HG03060 (cell line): ENCODE measurements around the gene AMTN.
"Not testable (repeated sequence)": the region's sequence is repeated elsewhere in the genome, so short reads cannot be mapped to it uniquely, and the experiment has no call there.

Source experiments
- ATAC-seq: cut with Tn5 transposase; IDR thresholded peaks from one replicate; pipeline ENCODE4 v1.9.1; 2021; ENCODE audit warnings: low read depth, moderate number of reproducible peaks; ENCODE audit not compliant: unreplicated experiment

Gene AMTN, protein sequence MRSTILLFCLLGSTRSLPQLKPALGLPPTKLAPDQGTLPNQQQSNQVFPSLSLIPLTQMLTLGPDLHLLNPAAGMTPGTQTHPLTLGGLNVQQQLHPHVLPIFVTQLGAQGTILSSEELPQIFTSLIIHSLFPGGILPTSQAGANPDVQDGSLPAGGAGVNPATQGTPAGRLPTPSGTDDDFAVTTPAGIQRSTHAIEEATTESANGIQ

GRCh38 chr4:70518269-70518668, at the start of gene AMTN:
Gene AMTN, plus strand, starts transcription at chr4:70518569. Its CDS starts 209 bp downstream, at chr4:70518778.
- ATAC-seq: no peak

DNA sequence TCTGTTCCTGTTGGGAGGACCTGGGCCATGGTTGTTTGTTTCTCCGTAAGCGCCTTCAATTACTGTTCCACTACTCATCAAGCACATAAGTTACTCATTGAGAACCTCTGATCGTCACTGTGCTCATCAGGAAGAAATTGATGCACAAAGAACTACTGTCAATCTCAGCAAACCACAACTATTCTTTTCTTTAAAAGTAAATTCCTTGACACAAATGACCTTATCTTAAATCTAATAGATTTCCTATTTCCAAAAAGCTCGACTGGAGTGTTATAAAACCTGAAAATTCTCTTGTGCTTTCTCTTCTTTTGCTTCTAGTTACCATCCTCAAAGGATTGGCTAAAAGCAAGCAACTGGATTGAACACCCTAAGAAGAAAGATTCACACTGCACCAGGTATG, 46.5 kb upstream of the AMTN start, which contains the start of gene MUC7:
TSS of gene MUC7 (plus strand) at position 301 of the 400 bp plus-strand sequence. CDS start 1,825 bp downstream, outside the sequence.
- no peak for ATAC-seq

DNA sequence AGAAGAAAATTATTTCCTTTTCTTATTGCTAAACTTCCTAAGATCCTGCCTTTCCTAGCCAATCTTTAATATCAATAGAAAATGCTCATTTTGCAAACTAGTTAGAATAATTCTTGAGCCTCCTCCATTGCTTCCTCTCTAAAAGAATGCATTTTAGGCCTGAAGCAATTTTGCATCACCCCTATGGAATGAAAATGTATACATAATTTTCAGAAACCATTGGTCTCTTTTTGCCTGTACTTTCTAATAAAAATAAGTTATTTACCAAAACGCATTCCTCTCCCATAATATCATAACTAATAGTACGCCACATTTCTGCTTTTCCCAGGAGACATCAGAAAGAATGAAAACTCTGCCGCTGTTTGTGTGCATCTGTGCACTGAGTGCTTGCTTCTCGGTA, 44.7 kb upstream of the AMTN start:
- no peak for ATAC-seq

- no peak for ATAC-seq
Observed at GRCh38 chr4:70488748-70489147, 29.6 kb upstream of the AMTN start.

DNA sequence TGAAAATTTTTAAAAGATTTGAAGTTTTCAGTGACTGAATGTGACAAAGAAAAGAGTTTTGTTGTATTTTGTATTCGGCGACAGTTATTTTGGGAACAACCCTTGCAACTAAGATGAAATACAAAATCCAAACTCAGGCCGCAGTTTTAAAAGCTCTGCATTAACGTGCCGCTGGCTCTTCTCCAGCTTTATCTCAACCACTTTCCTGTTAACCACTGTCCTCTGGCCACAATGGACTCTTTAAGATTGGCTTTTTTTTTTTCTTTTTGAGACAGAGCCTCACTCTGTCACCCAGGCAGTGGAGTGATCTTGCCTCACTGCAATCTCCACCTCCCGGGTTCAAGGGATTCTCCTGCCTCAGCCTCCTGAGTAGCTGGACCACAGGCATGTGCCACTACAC, 22.1 kb upstream of the AMTN start:
- ATAC-seq: no peak

DNA sequence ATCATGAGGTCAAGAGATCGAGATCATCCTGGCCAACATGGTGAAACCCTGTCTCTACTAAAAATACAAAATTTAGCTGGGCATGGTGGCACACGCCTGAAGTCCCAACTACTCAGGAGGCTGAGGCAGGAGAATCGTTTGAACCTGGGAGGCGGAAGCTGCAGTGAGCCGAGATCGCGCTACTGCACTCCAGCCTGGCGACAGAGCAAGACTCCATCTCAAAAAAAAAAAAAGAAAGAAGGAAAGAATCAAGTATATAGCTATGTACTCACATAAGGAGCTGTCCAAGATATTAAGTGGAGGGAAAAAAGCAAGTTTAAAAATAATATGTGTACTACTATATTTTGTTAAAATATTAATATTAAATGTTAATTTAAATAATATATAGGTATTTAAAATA, 16.5 kb upstream of the AMTN start:
- ATAC-seq: not testable (repeated sequence)

DNA sequence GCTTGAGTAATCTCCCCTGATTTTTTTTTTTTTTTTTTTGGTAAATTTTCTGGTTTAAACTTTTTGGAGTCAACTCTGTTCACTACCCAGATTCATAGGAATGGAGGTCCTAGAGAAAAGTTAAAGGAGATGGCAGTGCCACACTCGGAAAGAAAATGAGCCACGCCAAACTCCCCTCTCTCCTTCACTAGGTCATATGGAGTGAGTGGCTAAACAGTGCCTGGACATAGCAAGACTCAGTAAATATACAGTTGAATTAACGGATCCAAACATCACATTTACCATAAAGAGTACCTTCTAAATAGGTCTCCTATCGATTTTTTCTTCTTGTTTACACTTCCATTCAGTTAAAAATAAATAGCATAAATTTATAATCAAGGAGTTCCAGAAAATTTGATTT, 13.6 kb upstream of the AMTN start:
- no peak for ATAC-seq

GRCh38 chr4:70505151-70505748, 13.1 kb upstream of the AMTN start:
- ATAC-seq: peak; percentile 62

DNA sequence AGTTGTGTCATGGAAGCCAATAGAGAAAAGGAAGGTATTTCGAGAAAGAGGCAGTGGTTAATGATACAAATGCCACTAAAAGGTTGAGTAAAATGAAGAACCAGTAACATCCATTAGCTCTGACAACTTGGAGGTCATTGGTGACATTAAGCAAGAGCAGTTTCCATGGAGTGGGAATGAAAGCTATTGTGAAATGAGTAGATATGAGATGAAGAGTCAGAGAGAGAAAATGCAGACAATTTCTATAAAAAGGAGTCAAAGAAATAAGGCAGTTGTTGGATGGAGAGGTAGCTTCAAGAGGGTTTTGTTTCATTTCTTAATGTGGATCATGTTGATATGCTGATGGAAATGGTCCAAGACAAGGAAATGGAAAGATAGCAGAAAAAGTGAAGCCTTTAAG, 9.6 kb upstream of the AMTN start:
- no peak for ATAC-seq

DNA sequence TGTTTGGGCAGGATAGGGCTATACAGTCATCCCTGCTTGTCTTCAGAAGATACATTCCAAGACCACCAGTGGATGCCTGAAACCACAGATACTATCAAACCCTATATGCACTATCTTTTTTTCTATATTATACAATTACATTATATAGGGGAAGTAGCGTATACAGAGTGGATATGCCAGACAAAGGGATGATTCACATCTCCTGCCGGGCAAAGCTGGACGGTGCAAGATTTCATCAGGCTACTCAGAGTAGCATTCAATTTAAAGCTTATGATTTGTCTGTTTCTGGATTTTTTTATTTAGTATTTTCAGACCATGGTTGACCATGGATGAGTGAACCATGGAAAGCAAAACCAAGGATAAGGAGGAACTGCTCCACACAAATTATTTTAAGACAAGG, 7.0 kb upstream of the AMTN start:
- no peak for ATAC-seq

DNA sequence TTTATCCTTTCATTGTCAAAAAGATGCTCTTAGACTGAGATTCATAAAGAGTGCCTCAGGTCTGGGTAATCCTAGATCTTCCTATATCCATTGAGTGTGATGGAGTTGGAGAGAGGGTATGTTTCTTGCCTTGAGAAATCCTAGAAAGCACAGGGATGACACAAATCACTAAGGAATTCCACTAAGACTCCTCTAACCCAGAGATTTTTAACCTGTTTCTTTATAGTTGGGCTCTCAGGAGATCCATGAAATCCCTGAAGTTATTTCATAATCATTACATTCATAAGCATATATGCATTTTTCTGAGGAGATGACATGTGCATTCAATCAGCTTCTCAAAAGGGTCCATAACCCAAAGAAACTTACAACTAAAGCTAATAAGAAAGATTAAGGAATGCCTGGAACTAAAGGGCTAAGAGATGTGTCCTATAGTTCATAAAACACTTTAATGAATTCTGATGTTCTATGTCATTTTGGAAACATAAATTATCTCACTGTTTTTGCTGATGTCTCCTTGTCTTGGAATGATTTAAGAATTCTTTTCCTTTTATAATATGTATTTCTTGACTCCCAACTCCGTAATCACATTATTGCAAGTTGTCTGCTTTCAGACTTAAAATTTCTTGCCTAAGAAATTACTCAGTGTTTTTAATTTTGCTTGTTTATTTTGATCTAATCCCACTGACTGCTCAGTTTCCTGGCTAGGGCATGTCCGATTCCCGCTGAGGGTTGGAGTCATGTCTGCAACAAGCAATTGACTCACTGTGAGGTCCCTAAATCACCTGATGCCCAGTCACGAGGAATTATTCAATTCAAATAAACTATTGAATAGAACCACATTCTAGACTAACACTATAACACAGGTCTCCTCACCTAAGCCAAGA, 2.8 kb upstream of the AMTN start:
- ATAC-seq: no peak

- no peak for ATAC-seq
Observed at GRCh38 chr4:70518716-70519115, 347 bp downstream of the AMTN start.

GRCh38 chr4:70522626-70523025, 4.3 kb downstream of the AMTN start:
- ATAC-seq: no peak

GRCh38 chr4:70530997-70531396, 12.6 kb downstream of the AMTN start:
- no peak for ATAC-seq

DNA sequence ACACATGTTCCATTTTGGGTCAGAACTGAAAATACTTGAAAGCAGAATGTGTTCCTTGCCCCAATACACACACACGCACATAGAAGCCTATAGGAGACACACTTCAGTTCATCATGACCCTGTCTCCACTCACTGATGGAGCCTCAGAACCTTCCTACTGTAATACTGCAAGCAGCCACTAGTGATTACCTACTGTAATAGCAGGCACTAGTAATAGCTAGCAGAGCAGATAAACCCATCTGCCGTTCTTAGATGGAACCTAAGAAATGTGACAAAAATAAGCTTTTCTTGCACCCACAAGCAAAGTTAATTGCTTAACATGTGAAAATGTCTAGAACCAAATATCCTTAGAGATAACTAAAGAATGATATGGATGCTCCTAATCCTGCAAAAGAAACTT, 13.6 kb downstream of the AMTN start:
- ATAC-seq: peak; percentile 82

GRCh38 chr4:70533211-70533610, 14.8 kb downstream of the AMTN start:
- ATAC-seq: no peak

- ATAC-seq: no peak
Observed at GRCh38 chr4:70533791-70534190, 15.4 kb downstream of the AMTN start.

DNA sequence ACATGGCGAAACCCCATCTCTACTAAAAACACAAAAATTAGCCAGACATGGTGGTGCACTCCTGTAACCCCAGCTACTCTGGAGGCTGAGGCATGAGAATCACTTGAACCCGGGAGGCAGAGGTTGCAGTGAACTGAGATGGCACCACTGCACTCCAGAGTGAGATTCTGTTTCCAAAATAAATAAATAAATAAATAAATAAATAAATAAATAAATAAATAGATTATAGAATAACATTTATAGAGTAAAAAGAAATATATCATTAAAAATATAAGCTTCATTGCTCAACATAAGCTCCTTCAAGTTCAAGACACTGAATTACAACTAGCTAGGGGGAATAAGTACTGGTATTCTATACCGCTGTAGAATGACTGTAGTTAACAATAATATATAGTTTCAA, 16.5 kb downstream of the AMTN start:
- not testable (repeated sequence) for ATAC-seq

GRCh38 chr4:70538869-70539268, 20.5 kb downstream of the AMTN start:
- ATAC-seq: no peak

DNA sequence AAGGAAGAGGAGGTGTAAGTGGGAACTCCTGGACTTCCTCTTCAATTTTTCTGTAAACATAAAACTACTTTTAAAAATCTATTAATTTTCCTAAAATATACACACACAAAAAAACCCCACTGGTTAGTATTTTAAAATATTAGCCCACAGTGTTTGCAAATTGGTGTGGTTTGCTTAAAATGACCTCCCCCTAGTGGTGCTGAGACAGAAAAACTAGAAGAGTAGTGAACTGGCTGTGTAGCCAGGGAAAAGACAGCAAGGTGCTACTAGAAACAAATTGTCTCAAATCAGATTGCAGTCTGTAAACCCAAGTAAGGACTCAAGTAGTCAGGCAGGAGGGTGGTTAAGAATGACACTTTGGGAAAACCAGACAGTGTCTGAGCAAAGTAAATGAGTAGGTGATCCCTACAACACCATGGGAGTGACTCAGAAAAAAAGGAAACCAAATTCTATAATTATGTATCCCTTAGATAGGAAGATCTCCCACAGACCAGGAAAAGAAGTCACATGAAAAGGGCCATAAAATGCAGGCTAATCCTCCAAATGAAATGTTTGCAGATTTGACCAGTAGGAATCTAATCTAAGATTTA, 26.0 kb downstream of the AMTN start:
- peak; percentile 68 for ATAC-seq

DNA sequence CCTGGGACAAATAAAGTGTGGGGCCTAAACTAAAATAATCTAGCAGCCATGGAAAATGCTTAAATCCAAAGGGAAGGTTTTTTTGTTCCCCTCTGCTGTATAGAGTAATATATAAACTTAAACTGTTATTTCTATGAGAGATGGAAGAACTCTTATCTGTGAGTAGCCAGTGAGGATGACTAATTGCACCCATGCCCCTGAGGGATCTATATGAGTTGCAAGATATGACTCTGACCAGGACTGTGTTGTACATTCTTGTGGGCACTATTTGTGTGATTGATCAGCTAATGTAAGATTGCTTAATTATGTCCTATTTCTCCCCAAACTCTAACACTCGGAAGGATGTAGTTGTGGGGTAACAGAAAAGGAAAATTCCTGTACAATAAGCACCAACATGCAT, 38.5 kb downstream of the AMTN start:
- no peak for ATAC-seq
